HG02763 (cell line): ENCODE data around the gene TNRC6C.
"Not testable (repeated sequence)": the region's sequence is repeated elsewhere in the genome, so short reads cannot be mapped to it uniquely, and the experiment has no call there.

Experiments used
- ATAC-seq: cut with Tn5 transposase; IDR thresholded peaks from one replicate; pipeline ENCODE4 v1.9.1; 2021; ENCODE audit warnings: mild to moderate bottlenecking, moderate library complexity; ENCODE audit not compliant: unreplicated experiment

TNRC6C gene

DNA sequence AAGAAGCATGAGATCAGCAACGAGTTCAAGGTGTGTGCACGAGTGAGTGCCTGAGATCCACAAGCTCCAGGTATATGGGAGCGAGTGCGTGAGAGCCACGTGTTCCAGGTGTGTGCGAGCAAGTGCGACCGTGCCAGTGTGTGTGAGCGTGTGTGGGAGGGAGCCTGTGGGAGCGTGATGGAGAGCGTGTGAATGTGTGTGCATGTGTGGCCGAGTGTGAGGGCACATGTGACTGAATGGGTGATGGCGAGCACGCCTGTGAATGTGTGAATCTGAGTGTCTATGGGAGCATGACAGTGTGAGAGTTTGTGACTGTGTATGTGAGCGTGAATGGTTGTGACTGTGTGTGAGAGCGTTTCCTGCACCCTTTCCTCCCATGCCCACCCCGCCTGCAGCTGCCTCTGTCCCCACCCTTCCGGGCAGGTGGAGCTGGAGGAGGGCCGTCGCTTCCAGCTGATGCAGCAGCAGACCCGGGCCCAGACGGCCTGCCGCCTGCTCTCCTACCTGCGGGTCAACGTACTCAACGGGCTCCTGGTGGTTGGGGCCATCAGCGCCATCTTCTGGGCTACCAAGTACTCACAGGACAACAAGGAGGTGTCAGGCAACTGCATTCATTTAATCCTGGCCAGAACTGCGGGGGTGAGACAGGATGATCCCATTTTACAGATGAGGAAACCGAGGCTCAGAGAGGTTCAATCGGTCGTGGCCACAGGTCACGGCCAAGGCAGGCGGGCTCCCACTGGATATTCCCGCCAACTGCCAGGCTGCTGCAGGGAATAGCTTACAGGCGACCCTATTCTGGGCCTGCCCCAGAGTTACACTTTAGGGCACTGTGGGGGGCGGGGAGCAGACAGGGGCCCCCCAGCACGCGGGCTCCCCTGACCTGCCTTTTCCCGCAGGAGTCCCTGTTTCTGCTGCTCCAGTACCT lies 175.7 kb downstream of the TNRC6C start:
- ATAC-seq: no peak

GRCh38 chr17:78134899-78135385 lies 176.4 kb downstream of the TNRC6C start:
- no peak for ATAC-seq

- ATAC-seq: no peak
Measured at GRCh38 chr17:78135858-78136500, 177.5 kb downstream of the TNRC6C start.

DNA sequence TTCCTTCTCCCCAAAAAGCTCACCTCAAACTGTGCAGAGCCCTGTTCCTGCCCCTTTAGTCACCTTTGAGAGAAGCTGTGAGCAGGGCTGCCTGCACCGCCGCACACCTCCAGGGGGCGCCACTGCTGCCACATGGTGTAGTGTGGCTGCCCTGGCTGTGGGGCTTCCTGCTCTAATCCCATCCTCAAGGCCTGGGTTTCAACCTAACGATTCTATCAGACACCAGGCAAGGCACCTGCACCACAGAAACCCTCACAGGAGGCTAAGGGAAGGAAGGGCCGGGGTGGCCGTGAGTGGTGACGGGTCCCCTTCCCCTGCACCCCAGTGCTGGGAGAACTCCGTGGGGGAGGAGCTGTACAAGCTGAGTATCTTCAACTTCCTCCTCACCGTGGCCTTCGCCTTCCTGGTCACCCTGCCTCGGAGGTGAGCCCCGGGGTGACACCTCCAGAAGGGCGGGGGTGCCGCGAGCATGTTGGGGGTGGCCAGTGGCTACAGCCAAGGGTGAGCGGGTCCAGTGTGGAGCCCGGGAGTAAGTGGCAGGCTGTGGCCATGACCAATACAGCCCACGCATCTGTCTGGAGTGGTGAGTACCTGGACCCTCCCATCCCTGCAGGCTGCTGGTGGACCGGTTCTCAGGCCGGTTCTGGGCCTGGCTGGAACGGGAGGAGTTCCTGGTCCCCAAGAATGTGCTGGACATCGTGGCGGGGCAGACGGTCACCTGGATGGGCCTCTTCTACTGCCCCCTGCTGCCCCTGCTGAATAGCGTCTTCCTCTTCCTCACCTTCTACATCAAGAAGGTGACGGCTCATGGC lies 179.1 kb downstream of the TNRC6C start:
- ATAC-seq: no peak

GRCh38 chr17:78138204-78139060 lies 179.9 kb downstream of the TNRC6C start:
- no peak for ATAC-seq

- not testable (repeated sequence) for ATAC-seq
Measured at GRCh38 chr17:78139861-78140168, 181.3 kb downstream of the TNRC6C start.

GRCh38 chr17:78140169-78141051 lies 181.9 kb downstream of the TNRC6C start:
- peak; percentile 71 for ATAC-seq

- ATAC-seq: no peak
Measured at GRCh38 chr17:78141437-78142118, 183.1 kb downstream of the TNRC6C start.

- ATAC-seq: no peak
Measured at GRCh38 chr17:78142119-78142861, 183.8 kb downstream of the TNRC6C start.

DNA sequence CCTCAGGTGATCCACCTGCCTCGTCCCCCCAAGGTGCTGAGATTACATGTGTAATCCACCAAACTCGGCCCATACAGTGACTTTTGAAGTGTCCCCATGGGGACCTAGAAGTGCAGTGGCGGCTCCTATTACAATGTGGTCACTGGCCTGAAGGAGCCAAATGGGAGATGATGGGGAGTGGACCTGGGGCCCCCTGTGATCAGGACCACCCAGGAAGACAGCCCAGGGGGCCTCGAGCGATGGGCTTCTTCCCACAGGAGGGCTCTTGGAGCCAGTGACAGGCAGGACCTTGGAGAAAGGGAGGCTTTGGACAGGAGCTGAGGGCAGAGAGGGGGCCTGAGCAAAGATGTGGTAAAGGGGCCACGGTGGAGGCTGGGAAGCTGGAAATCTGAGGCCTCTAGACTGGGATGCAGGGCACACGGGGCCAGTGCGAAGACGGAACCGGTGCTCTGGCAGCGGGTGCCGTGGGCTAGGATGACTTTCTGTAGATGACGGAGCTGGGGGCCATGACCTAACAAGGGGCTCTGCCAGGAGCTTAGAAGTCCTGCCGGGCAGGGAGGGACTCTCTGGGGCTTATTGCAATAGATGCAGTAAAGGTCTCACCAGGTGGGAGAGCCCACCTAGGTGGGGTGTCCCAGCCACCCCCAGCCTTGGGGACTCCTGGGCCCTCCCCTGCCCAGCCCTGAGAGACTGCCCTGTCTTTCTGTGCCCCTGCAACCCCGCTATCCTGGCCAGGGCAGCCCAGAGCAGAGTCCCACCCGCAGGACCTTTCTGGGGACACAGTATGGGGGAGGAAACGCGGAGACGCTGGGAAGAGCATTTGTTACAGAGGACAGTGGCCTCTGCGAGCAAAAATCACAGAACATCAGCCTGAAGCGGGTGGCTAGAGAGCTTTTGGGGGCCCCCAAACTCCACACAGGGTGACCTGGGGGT lies 185.0 kb downstream of the TNRC6C start:
- ATAC-seq: no peak

GRCh38 chr17:78144147-78144719 lies 185.7 kb downstream of the TNRC6C start:
- ATAC-seq: no peak

DNA sequence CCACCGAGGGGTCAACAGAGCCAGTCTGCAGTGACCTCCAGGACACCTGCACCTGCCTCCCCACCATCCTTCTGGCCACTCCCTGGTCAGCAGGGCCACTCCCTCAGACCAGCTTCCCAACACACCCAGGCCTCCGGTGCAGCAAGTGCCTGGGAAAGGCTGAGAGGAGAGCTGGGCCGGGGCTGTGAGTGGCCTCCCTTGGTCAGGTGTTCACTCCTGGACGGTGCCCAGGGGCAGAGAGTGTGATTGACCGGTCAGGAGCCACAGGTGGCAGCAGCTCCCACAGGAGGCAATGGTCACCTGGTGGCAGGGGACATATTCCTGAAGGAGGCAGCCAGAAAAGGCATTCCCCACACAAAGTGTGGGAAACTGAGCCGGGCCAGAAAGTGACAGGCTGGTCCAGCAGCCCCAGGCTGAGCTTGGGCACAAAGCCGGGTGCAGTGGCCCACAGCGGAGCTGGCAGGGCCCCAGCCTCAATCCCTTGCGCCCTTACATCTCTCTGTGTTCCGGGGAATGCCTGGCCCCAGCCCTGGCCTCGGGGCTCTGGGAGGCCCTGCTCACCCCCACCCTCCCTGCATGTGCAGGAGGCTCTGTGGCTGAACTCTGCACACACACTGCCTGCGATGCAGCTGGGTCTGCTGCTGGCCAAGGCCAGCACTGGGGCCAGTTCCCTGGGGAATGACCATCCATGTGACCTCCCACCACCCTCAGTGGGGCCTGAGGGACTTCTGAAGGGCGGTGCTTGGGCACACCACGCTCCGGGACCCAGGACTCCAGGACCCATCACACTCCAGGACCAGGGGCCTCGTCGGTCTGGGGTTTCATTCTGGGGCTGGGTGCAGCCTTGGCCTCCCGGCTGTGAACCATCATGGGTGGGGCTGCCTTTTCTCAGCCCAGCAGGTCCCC lies 186.5 kb downstream of the TNRC6C start:
- ATAC-seq: no peak

GRCh38 chr17:78146471-78146869 lies 188.0 kb downstream of the TNRC6C start:
- no peak for ATAC-seq

GRCh38 chr17:78146881-78147280 lies 188.4 kb downstream of the TNRC6C start:
- no peak for ATAC-seq

DNA sequence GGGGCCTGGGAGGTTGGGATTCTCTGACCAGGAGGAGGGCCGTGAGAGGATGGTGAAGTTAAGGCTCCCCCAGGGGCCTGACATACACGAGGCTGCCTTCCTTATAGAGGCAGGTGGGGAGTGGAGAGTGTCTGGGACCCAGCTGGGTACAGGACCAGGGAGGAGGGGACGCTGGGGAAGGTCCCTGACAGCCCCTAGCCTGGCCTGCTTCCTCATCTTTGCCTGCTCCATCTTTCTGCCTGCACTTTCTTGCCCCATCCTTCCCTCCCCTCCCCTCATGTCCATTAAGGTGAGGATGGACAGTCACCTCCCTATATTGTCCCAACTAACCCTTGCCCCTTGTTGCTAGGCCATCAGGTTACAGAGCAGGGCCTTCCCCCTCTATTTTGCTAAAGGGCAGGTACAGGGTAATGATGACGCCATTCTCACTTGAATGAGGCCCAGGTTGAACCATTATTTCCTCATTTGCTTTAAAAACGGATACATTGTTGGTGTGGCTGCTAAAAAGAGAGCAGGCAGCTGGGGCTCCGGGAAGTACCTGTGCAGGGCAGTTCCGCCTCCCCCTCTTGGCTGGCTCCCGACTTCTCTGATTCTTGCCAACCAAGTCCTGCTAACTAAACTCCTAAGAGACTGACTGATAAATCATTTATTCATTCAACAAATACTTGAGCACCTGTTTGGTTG lies 189.0 kb downstream of the TNRC6C start:
- ATAC-seq: peak; percentile 46
